Measurements from ENCODE around the gene H2BK1.

- peak in 2 of 4 donors; percentile 74 to 88 for TF ChIP-seq POLR2A (IDR thresholded peaks at IDR 0.05)
- TF ChIP-seq, protein P1, sequence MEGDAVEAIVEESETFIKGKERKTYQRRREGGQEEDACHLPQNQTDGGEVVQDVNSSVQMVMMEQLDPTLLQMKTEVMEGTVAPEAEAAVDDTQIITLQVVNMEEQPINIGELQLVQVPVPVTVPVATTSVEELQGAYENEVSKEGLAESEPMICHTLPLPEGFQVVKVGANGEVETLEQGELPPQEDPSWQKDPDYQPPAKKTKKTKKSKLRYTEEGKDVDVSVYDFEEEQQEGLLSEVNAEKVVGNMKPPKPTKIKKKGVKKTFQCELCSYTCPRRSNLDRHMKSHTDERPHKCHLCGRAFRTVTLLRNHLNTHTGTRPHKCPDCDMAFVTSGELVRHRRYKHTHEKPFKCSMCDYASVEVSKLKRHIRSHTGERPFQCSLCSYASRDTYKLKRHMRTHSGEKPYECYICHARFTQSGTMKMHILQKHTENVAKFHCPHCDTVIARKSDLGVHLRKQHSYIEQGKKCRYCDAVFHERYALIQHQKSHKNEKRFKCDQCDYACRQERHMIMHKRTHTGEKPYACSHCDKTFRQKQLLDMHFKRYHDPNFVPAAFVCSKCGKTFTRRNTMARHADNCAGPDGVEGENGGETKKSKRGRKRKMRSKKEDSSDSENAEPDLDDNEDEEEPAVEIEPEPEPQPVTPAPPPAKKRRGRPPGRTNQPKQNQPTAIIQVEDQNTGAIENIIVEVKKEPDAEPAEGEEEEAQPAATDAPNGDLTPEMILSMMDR (IDR thresholded peaks at IDR 0.05), result no peak
Observed at GRCh38 chr7:151232091-151232916, 22.0 kb upstream of the H2BK1 start, which contains the start of gene CHPF2.
